Neural progenitor cell (in vitro differentiated cells): ENCODE results near the gene RBM47.

Source experiments
- EZH2 ChIP-seq: fragments of 200-600 bp; sonication (generic); IDR thresholded peaks from 2 replicates; pipeline ENCODE4 v1.6.1; 2017; ENCODE audit warnings: antibody characterized with exemption, mild to moderate bottlenecking, moderate library complexity
- EZH2phosphoT487 ChIP-seq: fragments of 200-600 bp; sonication (generic); IDR thresholded peaks from 2 replicates; pipeline ENCODE4 v1.6.1; 2017; ENCODE audit warnings: antibody characterized with exemption
- TF ChIP-seq, protein P1 (sequence below): fragments of 200-600 bp; sonication (generic); IDR thresholded peaks from 2 replicates; pipeline ENCODE4 v1.5.1; 2017; ENCODE audit warnings: antibody characterized with exemption, mild to moderate bottlenecking

DNA sequence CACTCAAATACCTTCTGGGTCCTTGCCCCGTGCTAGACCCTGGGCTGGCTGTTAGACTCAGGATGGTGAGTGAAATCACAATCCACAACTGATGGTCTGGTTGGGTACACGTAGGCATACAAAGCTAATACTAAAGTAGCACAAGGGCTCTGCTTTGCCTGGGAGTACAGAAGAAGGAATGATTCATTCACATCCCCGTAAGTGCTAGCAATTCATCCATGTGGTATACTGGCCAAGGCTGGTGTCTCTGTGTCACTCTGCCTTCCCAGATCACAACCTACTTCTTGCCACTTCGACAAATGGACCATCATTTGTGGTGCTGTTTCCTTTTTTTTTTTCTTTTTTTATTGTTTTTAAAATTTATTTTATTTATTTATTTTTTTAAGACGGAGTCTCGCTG, 19.7 kb upstream of the RBM47 start:
- TF ChIP-seq, protein P1, sequence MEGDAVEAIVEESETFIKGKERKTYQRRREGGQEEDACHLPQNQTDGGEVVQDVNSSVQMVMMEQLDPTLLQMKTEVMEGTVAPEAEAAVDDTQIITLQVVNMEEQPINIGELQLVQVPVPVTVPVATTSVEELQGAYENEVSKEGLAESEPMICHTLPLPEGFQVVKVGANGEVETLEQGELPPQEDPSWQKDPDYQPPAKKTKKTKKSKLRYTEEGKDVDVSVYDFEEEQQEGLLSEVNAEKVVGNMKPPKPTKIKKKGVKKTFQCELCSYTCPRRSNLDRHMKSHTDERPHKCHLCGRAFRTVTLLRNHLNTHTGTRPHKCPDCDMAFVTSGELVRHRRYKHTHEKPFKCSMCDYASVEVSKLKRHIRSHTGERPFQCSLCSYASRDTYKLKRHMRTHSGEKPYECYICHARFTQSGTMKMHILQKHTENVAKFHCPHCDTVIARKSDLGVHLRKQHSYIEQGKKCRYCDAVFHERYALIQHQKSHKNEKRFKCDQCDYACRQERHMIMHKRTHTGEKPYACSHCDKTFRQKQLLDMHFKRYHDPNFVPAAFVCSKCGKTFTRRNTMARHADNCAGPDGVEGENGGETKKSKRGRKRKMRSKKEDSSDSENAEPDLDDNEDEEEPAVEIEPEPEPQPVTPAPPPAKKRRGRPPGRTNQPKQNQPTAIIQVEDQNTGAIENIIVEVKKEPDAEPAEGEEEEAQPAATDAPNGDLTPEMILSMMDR: no peak
- TF ChIP-seq EZH2 (no peak), EZH2phosphoT487 (no peak)
